Hepatocyte (in vitro differentiated cells): ENCODE measurements around the gene PCSK4. TPM values are rescaled to one million over a fixed set of nuclear protein-coding genes. Genes with fewer than 3 reads are reported as not detected.

Experiments
- DNase-seq: peaks from one replicate; pipeline ENCODE4 v3.0.0-alpha.2; 2016; ENCODE audit warnings: low spot score
- H2AFZ ChIP-seq: fragments of 200-600 bp; sonication (generic); 2 replicates; pipeline ENCODE4 v1.6.0; 2016; ENCODE audit warnings: antibody characterized with exemption, mild to moderate bottlenecking
- H3K27ac ChIP-seq: fragments of 200-600 bp; sonication (generic); 2 replicates; pipeline ENCODE4 v1.5.1; 2016; ENCODE audit warnings: mild to moderate bottlenecking
- H3K27me3 ChIP-seq: fragments of 200-600 bp; sonication (generic); 2 replicates; pipeline ENCODE4 v1.6.1; 2016
- H3K36me3 ChIP-seq: fragments of 200-600 bp; sonication (generic); replicated peaks from 2 replicates; pipeline ENCODE4 v1.5.1; 2016; ENCODE audit warnings: low read depth; ENCODE audit not compliant: insufficient read depth
- H3K4me1 ChIP-seq: fragments of 200-600 bp; sonication (generic); 2 replicates; pipeline ENCODE4 v1.5.1; 2016; ENCODE audit warnings: mild to moderate bottlenecking, moderate library complexity; ENCODE audit not compliant: insufficient read depth
- H3K4me2 ChIP-seq: fragments of 200-600 bp; sonication (generic); 2 replicates; pipeline ENCODE4 v1.6.0; 2016
- H3K4me3 ChIP-seq: fragments of 200-600 bp; sonication (generic); 2 replicates; pipeline ENCODE4 v1.5.1; 2016; ENCODE audit warnings: mild to moderate bottlenecking
- H3K79me2 ChIP-seq: fragments of 200-600 bp; sonication (generic); 2 replicates; pipeline ENCODE4 v1.6.0; 2017; ENCODE audit warnings: mild to moderate bottlenecking
- H3K9me2 ChIP-seq: fragments of 200-600 bp; sonication (generic); replicated peaks from 2 replicates; pipeline ENCODE4 v1.6.0; 2017; ENCODE audit warnings: mild to moderate bottlenecking; ENCODE audit not compliant: insufficient read depth
- H3K9me3 ChIP-seq: fragments of 200-600 bp; sonication (generic); 2 replicates; pipeline ENCODE4 v1.5.1; 2016; ENCODE audit warnings: low read depth, mild to moderate bottlenecking
- H4K20me1 ChIP-seq: fragments of 200-600 bp; sonication (generic); 2 replicates; pipeline ENCODE4 v1.6.0; 2016; ENCODE audit warnings: mild to moderate bottlenecking; ENCODE audit not compliant: insufficient read depth, poor library complexity, severe bottlenecking
- CTCF ChIP-seq: fragments of 200-600 bp; sonication (generic); IDR thresholded peaks from 2 replicates; pipeline ENCODE4 v1.5.1; 2016; ENCODE audit warnings: antibody characterized with exemption, mild to moderate bottlenecking; ENCODE audit not compliant: poor library complexity
- EZH2 ChIP-seq: fragments of 200-600 bp; sonication (generic); IDR thresholded peaks from 2 replicates; pipeline ENCODE4 v1.6.1; 2016; ENCODE audit warnings: antibody characterized with exemption, mild to moderate bottlenecking, borderline replicate concordance
- EZH2phosphoT487 ChIP-seq: fragments of 200-600 bp; sonication (generic); IDR thresholded peaks from one replicate; pipeline ENCODE4 v1.6.1; 2018; ENCODE audit warnings: antibody characterized with exemption, mild to moderate bottlenecking, low read depth, moderate library complexity; ENCODE audit not compliant: unreplicated experiment, severe bottlenecking
- WGBS: methylation state at CpG from one replicate; pipeline ENCODE4 v1.1.6; 2016; ENCODE audit warnings: low lambda C conversion rate; ENCODE audit errors: missing lambda C conversion rate; 5-methylcytosine and 5-hydroxymethylcytosine counted together
- polyA plus RNA-seq: library from polyadenylated mRNA; unstranded; fragments of >200 nt; fragmentation: Nextera tagmentation; extraction: Ambion mirVana; gene quantifications from 2 replicates; pipeline ENCODE4 v1.2.1, GENCODE V29; 2016
- total RNA-seq: library from RNA; depleted of rRNA; stranded (reverse); fragments of >200 nt; gene quantifications from 2 replicates; pipeline ENCODE4 v1.2.3, GENCODE V29; 2014

PCSK4 gene
- total and polyA plus RNA-seq, 2 experiments from 2014 or later: 7.7 to 9.6 TPM

- Histone ChIP-seq H3K4me3 (no peak overlapping the region), H4K20me1 (no peaks in the 10 kb centered on the region), H3K9me3 (no peaks in the 10 kb centered on the region), H3K4me1 (peaks cover 35% of the 10 kb centered on the region), H3K36me3 (no peaks in the 10 kb centered on the region), H3K4me2 (peak overlapping the region; percentile 99), H3K9me2 (no peaks in the 10 kb centered on the region), H2AFZ (no peak overlapping the region), H3K27ac (peak overlapping the region; percentile 98), H3K79me2 (peaks cover 13% of the 10 kb centered on the region), H3K27me3 (no peaks in the 10 kb centered on the region)
- TF ChIP-seq CTCF (no peak), EZH2phosphoT487 (no peak), EZH2 (no peak)
- peak; percentile 75 for DNase-seq
- 40% methylated on average over 2 of the region's 25 CpGs for WGBS
Observed at GRCh38 chr19:1510442-1510806, 20.3 kb upstream of the PCSK4 start.

- no peaks in the 10 kb centered on the region for H3K36me3 ChIP-seq
- DNase-seq: no peak
- H3K27me3 ChIP-seq: no peaks in the 10 kb centered on the region
- H3K4me2 ChIP-seq: peak overlapping the region; percentile 99
- H2AFZ ChIP-seq: no peak overlapping the region
- H3K9me2 ChIP-seq: no peaks in the 10 kb centered on the region
- TF ChIP-seq EZH2 (no peak), EZH2phosphoT487 (no peak), CTCF (no peak)
- H3K27ac ChIP-seq: peak overlapping the region; percentile 98
- no peak overlapping the region for H3K4me3 ChIP-seq
- H3K4me1 ChIP-seq: peaks cover 35% of the 10 kb centered on the region
- no peaks in the 10 kb centered on the region for H3K9me3 ChIP-seq
- 79% methylated on average over 11 of the region's 11 CpGs for WGBS
- H3K79me2 ChIP-seq: peaks cover 13% of the 10 kb centered on the region
- no peaks in the 10 kb centered on the region for H4K20me1 ChIP-seq
Observed at GRCh38 chr19:1509602-1510441, 19.7 kb upstream of the PCSK4 start.

GRCh38 chr19:1508507-1508856, 18.3 kb upstream of the PCSK4 start:
- 49% methylated on average over 10 of the region's 12 CpGs for WGBS
- Histone ChIP-seq H3K4me1 (peaks cover 33% of the 10 kb centered on the region), H3K27ac (peak overlapping the region; percentile 59), H4K20me1 (no peaks in the 10 kb centered on the region), H3K27me3 (no peaks in the 10 kb centered on the region), H3K4me3 (no peak overlapping the region), H3K36me3 (no peaks in the 10 kb centered on the region), H3K79me2 (peaks cover 13% of the 10 kb centered on the region), H2AFZ (no peak overlapping the region), H3K9me2 (no peaks in the 10 kb centered on the region), H3K9me3 (no peaks in the 10 kb centered on the region), H3K4me2 (peak overlapping the region; percentile 69)
- no peak for DNase-seq
- no peak for TF ChIP-seq CTCF
- TF ChIP-seq EZH2: no peak
- TF ChIP-seq EZH2phosphoT487: no peak
